Parathyroid adenoma (tissue), 2 donors: ENCODE data around the gene RGS11.

Experiments used
- H2AFZ ChIP-seq: fragments of 300-600 bp; sonication (generic); one replicate; pipeline ENCODE4 v1.7.0; 2017; ENCODE audit warnings: antibody characterized with exemption, mild to moderate bottlenecking
- H3K27ac ChIP-seq: fragments of 300-600 bp; sonication (generic); one replicate; pipeline ENCODE4 v1.7.0; 2017
- H3K27me3 ChIP-seq: fragments of 300-600 bp; sonication (generic); one replicate; pipeline ENCODE4 v1.7.0; 2017; ENCODE audit warnings: low read length; ENCODE audit not compliant: control insufficient read depth, insufficient read depth
- H3K36me3 ChIP-seq: fragments of 300-600 bp; sonication (generic); one replicate; pipeline ENCODE4 v1.7.0; 2017; ENCODE audit warnings: low read length; ENCODE audit not compliant: control insufficient read depth, insufficient read depth
- H3K4me1 ChIP-seq: fragments of 300-600 bp; sonication (generic); one replicate; pipeline ENCODE4 v1.7.0; 2017; ENCODE audit warnings: control low read depth
- H3K4me2 ChIP-seq: fragments of 300-600 bp; sonication (generic); one replicate; pipeline ENCODE4 v1.7.0; 2017; ENCODE audit warnings: low read length
- H3K4me3 ChIP-seq: fragments of 300-600 bp; sonication (generic); one replicate; pipeline ENCODE4 v1.7.0; 2017; ENCODE audit warnings: low read depth, low read length
- H3K79me2 ChIP-seq: fragments of 300-600 bp; sonication (generic); one replicate; pipeline ENCODE4 v1.7.0; 2017; ENCODE audit warnings: control low read depth
- H3K9ac ChIP-seq: fragments of 300-600 bp; sonication (generic); one replicate; pipeline ENCODE4 v1.7.0; 2017; ENCODE audit warnings: mild to moderate bottlenecking
- H3K9me3 ChIP-seq: fragments of 300-600 bp; sonication (generic); one replicate; pipeline ENCODE4 v1.7.0; 2017; ENCODE audit warnings: low read length; ENCODE audit not compliant: control insufficient read depth
- CTCF ChIP-seq: fragments of 300-600 bp; sonication (generic); IDR thresholded peaks from one replicate; pipeline ENCODE4 v1.7.0; 2017; ENCODE audit warnings: antibody characterized with exemption, mild to moderate bottlenecking
- donor health status: primary hyperparathyroidism.

The RGS11 gene

DNA sequence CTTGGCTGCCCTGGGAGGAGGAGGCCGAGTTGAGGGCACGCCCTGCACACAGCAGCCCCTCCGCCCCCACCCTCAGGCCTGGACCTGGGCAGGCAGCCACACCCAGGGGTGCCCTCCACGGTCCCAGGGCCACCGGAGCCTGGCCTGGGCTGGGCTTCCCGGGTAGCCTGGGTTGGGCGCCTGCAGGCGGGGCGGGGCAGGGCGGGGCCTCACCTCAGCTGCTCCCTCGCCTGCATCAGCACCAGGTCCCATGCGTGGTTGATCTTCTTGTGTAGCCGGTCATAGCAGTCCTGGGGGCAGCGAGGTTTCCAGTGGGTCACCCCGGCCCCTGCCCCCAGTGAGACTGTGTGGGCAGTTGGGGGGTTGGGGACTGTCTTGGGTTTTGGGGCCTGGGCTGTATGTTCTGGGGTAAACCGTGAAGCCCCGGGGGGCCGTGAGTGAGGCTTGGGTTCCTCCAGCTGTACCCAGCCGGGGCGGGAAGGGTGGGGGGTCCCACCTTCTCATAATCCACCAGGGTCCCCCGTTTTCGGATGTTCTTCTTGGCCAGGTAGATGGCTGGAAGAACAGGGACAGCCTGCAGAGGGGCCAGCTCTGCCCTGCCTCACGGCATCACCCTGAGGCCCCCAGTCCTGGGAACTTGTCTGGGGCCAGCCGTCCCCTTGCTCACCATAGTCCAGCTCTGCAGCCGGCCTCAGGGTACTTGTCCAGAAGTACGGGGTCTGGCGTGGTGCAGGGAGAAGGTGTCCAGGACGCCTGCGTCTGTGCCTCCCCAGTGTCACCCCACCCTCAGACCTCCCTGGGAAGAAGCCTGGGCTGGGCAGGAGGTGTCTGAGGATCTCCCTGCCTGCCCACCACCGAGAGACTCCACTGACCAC lies 2.0 kb downstream of the RGS11 start:
- H3K4me3 ChIP-seq: no peak overlapping the region
- no peak for TF ChIP-seq CTCF
- H3K27me3 ChIP-seq: no peaks in the 10 kb centered on the region
- no peaks in the 10 kb centered on the region for H3K9me3 ChIP-seq
- no peak overlapping the region for H2AFZ ChIP-seq
- no peaks in the 10 kb centered on the region for H3K4me1 ChIP-seq
- no peaks in the 10 kb centered on the region for H3K79me2 ChIP-seq
- H3K4me2 ChIP-seq: no peak overlapping the region
- H3K36me3 ChIP-seq: no peaks in the 10 kb centered on the region
- no peak overlapping the region for H3K27ac ChIP-seq
- H3K9ac ChIP-seq: no peak overlapping the region

- H3K4me2 ChIP-seq: no peak overlapping the region
- no peak overlapping the region for H2AFZ ChIP-seq
- H3K27ac ChIP-seq: no peak overlapping the region
- TF ChIP-seq CTCF: no peak
- no peaks in the 10 kb centered on the region for H3K4me1 ChIP-seq
- H3K9me3 ChIP-seq: no peaks in the 10 kb centered on the region
- H3K79me2 ChIP-seq: no peaks in the 10 kb centered on the region
- no peak overlapping the region for H3K4me3 ChIP-seq
- H3K27me3 ChIP-seq: no peaks in the 10 kb centered on the region
- no peaks in the 10 kb centered on the region for H3K36me3 ChIP-seq
- H3K9ac ChIP-seq: no peak overlapping the region
Measured at GRCh38 chr16:272633-273546, 2.9 kb downstream of the RGS11 start.

- Histone ChIP-seq H3K27ac (no peak overlapping the region), H3K4me2 (no peak overlapping the region), H3K36me3 (no peaks in the 10 kb centered on the region), H3K4me3 (no peak overlapping the region), H3K79me2 (no peaks in the 10 kb centered on the region), H2AFZ (no peak overlapping the region), H3K4me1 (no peaks in the 10 kb centered on the region), H3K9me3 (no peaks in the 10 kb centered on the region), H3K9ac (no peak overlapping the region), H3K27me3 (no peaks in the 10 kb centered on the region)
- TF ChIP-seq CTCF: no peak
Measured at GRCh38 chr16:270381-271255, 5.1 kb downstream of the RGS11 start.

DNA sequence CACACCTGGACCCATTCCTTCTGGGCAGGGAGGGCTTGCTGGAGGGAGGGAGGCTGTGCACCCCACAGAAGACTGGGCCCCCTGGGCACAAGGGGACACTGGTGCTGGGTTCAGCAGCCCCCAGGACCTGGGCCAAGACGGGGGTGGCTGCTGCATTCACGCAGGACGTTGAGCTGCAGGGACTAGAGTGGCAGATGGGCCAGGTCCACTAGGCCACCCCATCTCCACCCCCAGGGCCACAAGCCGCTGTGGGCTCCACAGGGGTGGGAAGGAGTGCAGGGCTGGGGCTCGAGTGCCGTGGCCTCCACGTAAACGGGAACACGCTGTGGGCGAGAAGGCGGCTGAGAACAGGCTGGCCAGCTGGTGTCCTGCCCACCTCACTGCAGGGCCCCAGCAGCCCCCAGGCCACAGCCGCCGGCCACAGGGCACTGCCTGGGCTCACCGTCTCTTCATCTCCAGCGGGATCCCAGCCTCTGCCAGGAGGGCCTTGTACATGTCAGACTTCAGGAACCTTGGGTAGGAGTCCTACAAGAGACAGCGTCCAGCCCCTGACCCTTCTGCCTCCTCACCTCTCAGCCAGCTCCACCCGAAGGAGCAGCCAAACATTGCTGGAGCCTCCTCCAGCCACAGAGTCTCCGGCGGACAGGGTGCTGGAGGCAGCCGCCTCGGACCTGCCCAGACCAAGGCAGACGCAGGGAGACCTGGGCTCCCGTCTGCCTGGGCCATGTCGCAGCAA lies 6.5 kb downstream of the RGS11 start:
- TF ChIP-seq CTCF: no peak
- Histone ChIP-seq H3K79me2 (no peaks in the 10 kb centered on the region), H3K4me3 (no peak overlapping the region), H3K9ac (no peak overlapping the region), H3K4me2 (no peak overlapping the region), H3K9me3 (no peaks in the 10 kb centered on the region), H3K27ac (no peak overlapping the region), H3K4me1 (no peaks in the 10 kb centered on the region), H3K36me3 (no peaks in the 10 kb centered on the region), H3K27me3 (no peaks in the 10 kb centered on the region), H2AFZ (no peak overlapping the region)
